ENCODE data around the gene ZNRF4.
"Not testable (repeated sequence)": the region's sequence is repeated elsewhere in the genome, so short reads cannot be mapped to it uniquely, and the experiment has no call there.

Gene ZNRF4

GRCh38 chr19:5478241-5478924 lies 23.2 kb downstream of the ZNRF4 start:
- DNase-seq = no peak

- no peak for DNase-seq
Observed at GRCh38 chr19:5478925-5479588, 23.8 kb downstream of the ZNRF4 start.

- no peak for DNase-seq
Observed at GRCh38 chr19:5479958-5480357, 24.7 kb downstream of the ZNRF4 start.

GRCh38 chr19:5480427-5480836 lies 25.2 kb downstream of the ZNRF4 start:
- peak; percentile 48 for DNase-seq

GRCh38 chr19:5481957-5482356 lies 26.7 kb downstream of the ZNRF4 start:
- DNase-seq = no peak

GRCh38 chr19:5484398-5485285 lies 29.4 kb downstream of the ZNRF4 start:
- no peak for DNase-seq

GRCh38 chr19:5485286-5485636 lies 30.0 kb downstream of the ZNRF4 start:
- DNase-seq = no peak

GRCh38 chr19:5485658-5486057 lies 30.4 kb downstream of the ZNRF4 start:
- not testable (repeated sequence) for DNase-seq

- DNase-seq = no peak
Observed at GRCh38 chr19:5487222-5487621, 32.0 kb downstream of the ZNRF4 start.

GRCh38 chr19:5489551-5489950 lies 34.3 kb downstream of the ZNRF4 start:
- no peak for DNase-seq

GRCh38 chr19:5491565-5491964 lies 36.3 kb downstream of the ZNRF4 start:
- DNase-seq = no peak

GRCh38 chr19:5492281-5492634 lies 37.0 kb downstream of the ZNRF4 start:
- no peak for DNase-seq

GRCh38 chr19:5492635-5493409 lies 37.6 kb downstream of the ZNRF4 start:
- no peak for DNase-seq

- no peak for DNase-seq
Observed at GRCh38 chr19:5494773-5495172, 39.6 kb downstream of the ZNRF4 start.

- DNase-seq = no peak
Observed at GRCh38 chr19:5495792-5496191, 40.6 kb downstream of the ZNRF4 start.

- no peak for DNase-seq
Observed at GRCh38 chr19:5497297-5497696, 42.1 kb downstream of the ZNRF4 start.

- no peak for DNase-seq
Observed at GRCh38 chr19:5498830-5499550, 43.8 kb downstream of the ZNRF4 start.

GRCh38 chr19:5501907-5502306 lies 46.7 kb downstream of the ZNRF4 start:
- no peak for DNase-seq

- DNase-seq = no peak
Observed at GRCh38 chr19:5503598-5503997, 48.4 kb downstream of the ZNRF4 start.

- no peak for DNase-seq
Observed at GRCh38 chr19:5504114-5504513, 48.9 kb downstream of the ZNRF4 start.
